NCI-H748 treated with DMSO at 0.1 percent for 48 hours (cell line): ENCODE measurements around the gene ARHGAP42.
A peak's percentile ranks its signal among the peaks of the same experiment; 100 is the strongest.
"Not testable (repeated sequence)": the region's sequence is repeated elsewhere in the genome, so short reads cannot be mapped to it uniquely, and the experiment has no call there.

Source experiments
- DNase-seq: peaks from one replicate; lab custom pipeline; 2025; lab: John Stamatoyannopoulos, UW

The ARHGAP42 gene

GRCh38 chr11:100687054-100687629 lies at the start of gene ARHGAP42:
Gene ARHGAP42 (plus strand): TSS chr11:100687288. CDS start chr11:100687679, 391 bp downstream.
- no peak for DNase-seq

- DNase-seq = no peak
Measured at GRCh38 chr11:100637706-100638105, 49.4 kb upstream of the ARHGAP42 start.

GRCh38 chr11:100638648-100639047 lies 48.4 kb upstream of the ARHGAP42 start:
- DNase-seq = no peak

GRCh38 chr11:100639140-100639539 lies 47.9 kb upstream of the ARHGAP42 start:
- DNase-seq = no peak

- DNase-seq = no peak
Measured at GRCh38 chr11:100640071-100640470, 47.0 kb upstream of the ARHGAP42 start.

- no peak for DNase-seq
Measured at GRCh38 chr11:100640646-100641045, 46.4 kb upstream of the ARHGAP42 start.

- DNase-seq = no peak
Measured at GRCh38 chr11:100641456-100641855, 45.6 kb upstream of the ARHGAP42 start.

- no peak for DNase-seq
Measured at GRCh38 chr11:100646545-100646944, 40.5 kb upstream of the ARHGAP42 start.

GRCh38 chr11:100647861-100648260 lies 39.2 kb upstream of the ARHGAP42 start:
- no peak for DNase-seq

GRCh38 chr11:100663583-100663982 lies 23.5 kb upstream of the ARHGAP42 start:
- DNase-seq = no peak

GRCh38 chr11:100663996-100664395 lies 23.1 kb upstream of the ARHGAP42 start:
- DNase-seq = no peak

GRCh38 chr11:100666816-100667215 lies 20.3 kb upstream of the ARHGAP42 start:
- DNase-seq = not testable (repeated sequence)

GRCh38 chr11:100667449-100667848 lies 19.6 kb upstream of the ARHGAP42 start:
- DNase-seq = no peak

- DNase-seq = no peak
Measured at GRCh38 chr11:100670140-100670539, 16.9 kb upstream of the ARHGAP42 start.

- no peak for DNase-seq
Measured at GRCh38 chr11:100671471-100671870, 15.6 kb upstream of the ARHGAP42 start.

- DNase-seq = no peak
Measured at GRCh38 chr11:100672498-100673033, 14.5 kb upstream of the ARHGAP42 start.

- no peak for DNase-seq
Measured at GRCh38 chr11:100673063-100673462, 14.0 kb upstream of the ARHGAP42 start.

GRCh38 chr11:100674212-100674611 lies 12.9 kb upstream of the ARHGAP42 start:
- DNase-seq = no peak

GRCh38 chr11:100675115-100675650 lies 11.9 kb upstream of the ARHGAP42 start:
- no peak for DNase-seq

- no peak for DNase-seq
Measured at GRCh38 chr11:100676901-100677300, 10.2 kb upstream of the ARHGAP42 start.

- DNase-seq = no peak
Measured at GRCh38 chr11:100677796-100678195, 9.3 kb upstream of the ARHGAP42 start.

GRCh38 chr11:100680070-100680469 lies 7.0 kb upstream of the ARHGAP42 start:
- no peak for DNase-seq

- DNase-seq = peak; percentile 70
Measured at GRCh38 chr11:100681064-100681502, 6.0 kb upstream of the ARHGAP42 start.
